Effector CD8-positive, alpha-beta T cell (primary cell): ENCODE data around the gene ACE.

Source experiments
- DNase-seq: peaks from one replicate; lab custom pipeline; 2025; lab: John Stamatoyannopoulos, UW

The ACE gene

GRCh38 chr17:63474586-63475460 lies 2.0 kb upstream of the ACE start:
- no peak for DNase-seq

- DNase-seq: no peak
These were observed 1.1 kb upstream of the ACE start for GRCh38 chr17:63475491-63476412.

- DNase-seq: no peak
These were observed 405 bp upstream of the ACE start for GRCh38 chr17:63476459-63476853.

- DNase-seq: no peak
These were observed 899 bp downstream of the ACE start for GRCh38 chr17:63477480-63478440.

GRCh38 chr17:63478814-63479494 lies 2.1 kb downstream of the ACE start:
- peak; percentile 43 for DNase-seq

GRCh38 chr17:63479495-63480184 lies 2.8 kb downstream of the ACE start:
- no peak for DNase-seq

GRCh38 chr17:63480192-63480784 lies 3.4 kb downstream of the ACE start:
- DNase-seq: no peak

- no peak for DNase-seq
These were observed 4.1 kb downstream of the ACE start for GRCh38 chr17:63480826-63481487.

GRCh38 chr17:63481488-63481870 lies 4.6 kb downstream of the ACE start:
- DNase-seq: no peak

GRCh38 chr17:63482509-63482908 lies 5.6 kb downstream of the ACE start:
- DNase-seq: no peak

GRCh38 chr17:63483038-63483437 lies 6.2 kb downstream of the ACE start:
- no peak for DNase-seq

GRCh38 chr17:63483655-63484575 lies 7.1 kb downstream of the ACE start:
- no peak for DNase-seq

- DNase-seq: no peak
These were observed 9.6 kb downstream of the ACE start for GRCh38 chr17:63486317-63487013.

GRCh38 chr17:63487014-63487339 lies 10.1 kb downstream of the ACE start:
- DNase-seq: no peak

- no peak for DNase-seq
These were observed 12.0 kb downstream of the ACE start for GRCh38 chr17:63488851-63489250.

GRCh38 chr17:63489291-63489690 lies 12.4 kb downstream of the ACE start:
- DNase-seq: no peak

- no peak for DNase-seq
These were observed 13.5 kb downstream of the ACE start for GRCh38 chr17:63490329-63490728.

GRCh38 chr17:63490858-63491400 lies 14.1 kb downstream of the ACE start:
- DNase-seq: no peak
